Skin epidermis (tissue), 12 donors: ENCODE results near the gene ASXL3.

Experiments used
- H3K27ac ChIP-seq, 21 experiments: fragments of 200-600 bp; sonication (generic) in 11 of 21; one replicate each; pipeline ENCODE4 v1.5.0; 2020; ENCODE audit warnings: mild to moderate bottlenecking in 3 of 21, inconsistent platforms in 2 of 21, moderate library complexity in 2 of 21
- H3K4me3 ChIP-seq, 7 experiments: fragments of 200-600 bp; sonication (generic) in 2 of 7; one replicate each; pipeline ENCODE4 v1.5.0; 2020; ENCODE audit warnings: inconsistent platforms in 2 of 7, mild to moderate bottlenecking in 2 of 7, moderate library complexity in 1 of 7

The ASXL3 gene

DNA sequence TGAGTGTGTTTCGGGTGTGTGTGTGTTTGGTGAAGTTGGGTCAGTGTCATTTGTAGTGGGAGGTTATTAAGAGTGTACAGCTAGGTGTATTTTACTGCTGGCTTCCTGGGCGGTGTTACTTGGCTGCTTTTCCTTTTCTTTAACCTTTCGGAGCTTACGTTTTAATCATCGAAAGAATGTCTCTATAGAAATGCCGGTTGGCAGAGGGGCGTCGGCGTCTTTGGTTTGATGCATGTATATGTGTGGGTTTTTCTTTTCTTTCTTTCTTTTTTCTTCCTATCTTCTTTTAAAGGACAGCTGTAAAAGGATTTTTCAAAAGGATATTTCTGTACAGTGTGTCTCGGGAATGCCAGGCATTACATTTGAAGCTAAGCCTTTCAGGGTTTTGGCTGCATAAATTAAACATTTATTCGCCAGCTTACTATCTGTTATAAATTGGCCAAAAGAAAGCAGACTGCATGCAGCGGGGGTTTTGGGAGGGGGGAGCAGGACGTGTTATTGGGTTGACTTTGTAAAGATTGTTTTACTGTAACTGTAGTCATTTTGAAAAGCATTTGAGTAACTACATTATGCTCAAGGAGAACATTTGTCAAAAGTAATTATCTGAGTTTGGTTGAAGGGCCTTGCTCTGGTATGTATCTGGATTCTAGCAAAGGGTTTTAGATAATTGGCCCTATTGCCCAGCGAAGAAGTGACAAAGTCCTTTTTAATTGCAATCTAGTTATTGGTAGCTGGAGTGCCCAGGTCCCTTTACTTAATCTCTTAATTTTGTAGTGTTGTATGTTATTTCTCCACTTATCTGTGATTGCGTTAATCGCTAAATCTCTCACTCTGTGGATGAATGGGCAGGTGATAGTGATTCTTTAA is 1.6 kb downstream of the ASXL3 start:
- H3K27ac ChIP-seq, result peak overlapping the region in 1 of 21 experiments; percentile 73

DNA sequence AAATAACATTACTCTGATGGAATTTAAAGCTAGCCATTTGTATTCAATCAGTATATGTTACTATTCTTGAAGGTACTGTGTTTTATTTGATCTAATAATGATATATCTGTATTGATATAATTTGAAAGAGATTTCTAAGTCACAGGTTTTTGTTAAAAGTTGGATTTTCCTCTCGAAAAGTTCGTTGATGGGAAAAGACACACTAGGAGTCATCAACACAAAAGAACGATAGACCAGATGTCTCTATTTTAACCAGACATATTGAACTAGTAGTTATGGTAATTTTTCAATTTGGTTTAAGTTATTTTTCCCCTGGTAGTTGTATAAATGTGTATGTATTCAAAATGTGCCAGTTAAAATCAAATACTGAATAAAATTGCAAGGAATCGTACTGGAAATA is 2.5 kb downstream of the ASXL3 start:
- Histone ChIP-seq H3K27ac (no peak overlapping the region), H3K4me3 (no peak overlapping the region)

More for the DNA sequence above, 1.6 kb downstream of the ASXL3 start:
- H3K4me3 ChIP-seq, result peak overlapping the region in 2 of 7 experiments; percentile 20 to 59

DNA sequence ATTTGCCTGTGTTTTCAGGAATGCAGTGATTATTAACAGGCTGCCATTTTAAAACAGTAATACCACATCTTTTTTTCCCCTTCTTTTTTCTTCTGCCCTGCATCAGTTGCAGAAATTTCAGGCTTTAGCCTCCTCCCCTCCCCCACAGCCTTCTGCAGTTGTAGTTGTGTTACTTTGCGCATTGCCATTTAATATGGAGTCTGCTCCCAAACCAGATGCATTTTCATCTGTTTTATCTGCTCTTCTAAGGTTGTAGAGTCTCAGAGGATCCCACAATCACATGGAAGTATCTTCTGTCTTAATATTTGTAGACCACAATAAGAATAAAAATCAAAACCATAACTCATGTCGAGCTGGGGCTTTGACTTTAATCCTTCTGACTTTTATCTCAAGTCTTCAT is 3.8 kb downstream of the ASXL3 start:
- no peak overlapping the region for H3K27ac ChIP-seq
- H3K4me3 ChIP-seq, result no peak overlapping the region

DNA sequence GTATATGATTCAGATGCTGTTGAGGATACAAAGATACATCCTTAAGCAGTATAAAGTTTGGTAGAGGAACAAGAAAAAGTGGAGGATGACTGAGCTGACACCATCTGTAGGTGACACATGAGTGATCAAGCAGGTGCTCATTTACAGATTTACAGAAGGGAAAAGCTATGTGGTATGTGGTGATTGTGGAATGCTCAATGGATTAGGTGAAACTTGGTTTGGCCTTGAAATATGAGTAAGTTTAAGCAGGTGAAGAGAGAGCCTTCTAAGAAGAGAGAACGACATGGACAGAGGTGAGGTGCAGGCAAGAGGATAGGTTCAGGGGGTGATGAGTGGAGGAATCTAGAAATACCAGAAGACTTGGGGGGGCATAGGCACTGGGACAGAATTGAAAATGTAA is 5.9 kb downstream of the ASXL3 start:
- Histone ChIP-seq H3K27ac (no peak overlapping the region), H3K4me3 (no peak overlapping the region)

DNA sequence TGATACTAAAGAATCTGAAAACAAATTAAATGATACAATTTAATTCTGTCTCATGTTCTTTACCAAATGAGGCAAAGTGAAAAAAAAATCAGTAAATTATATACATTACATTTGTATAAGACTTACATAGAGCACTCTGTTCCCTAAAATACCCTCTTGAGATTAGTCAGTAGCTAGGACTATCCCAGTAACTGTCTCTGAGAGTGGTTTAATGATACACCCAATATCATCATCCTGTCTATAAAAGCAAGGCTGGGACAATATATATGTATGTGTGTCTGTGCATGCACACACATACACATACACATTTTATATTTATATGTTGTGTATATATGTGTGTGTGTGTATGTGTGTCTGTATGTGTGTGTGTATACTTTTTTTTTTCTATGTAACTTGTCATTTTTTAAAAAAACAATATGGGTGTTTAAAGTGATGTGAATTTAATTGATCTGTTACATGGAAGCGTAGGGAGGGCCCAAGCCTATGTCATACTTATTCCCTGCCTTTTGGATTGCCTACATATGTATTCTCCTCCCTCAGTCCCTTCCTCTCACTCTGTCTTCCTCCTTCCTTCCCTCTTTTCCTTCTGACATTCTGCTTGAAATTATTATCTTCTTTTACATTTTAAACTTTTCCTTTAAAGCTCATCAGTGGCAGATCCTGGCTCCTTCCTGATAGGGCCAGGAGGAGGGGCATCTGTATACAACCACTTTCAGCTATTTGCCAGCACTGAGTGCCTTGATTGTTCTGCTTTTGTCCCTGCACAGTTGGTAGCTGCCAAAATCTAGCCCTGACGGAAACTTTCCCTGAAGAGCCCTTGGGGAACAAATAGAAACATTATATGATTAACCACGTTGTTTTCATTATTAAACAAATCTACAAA is 6.8 kb downstream of the ASXL3 start:
- H3K27ac ChIP-seq, result no peak overlapping the region

DNA sequence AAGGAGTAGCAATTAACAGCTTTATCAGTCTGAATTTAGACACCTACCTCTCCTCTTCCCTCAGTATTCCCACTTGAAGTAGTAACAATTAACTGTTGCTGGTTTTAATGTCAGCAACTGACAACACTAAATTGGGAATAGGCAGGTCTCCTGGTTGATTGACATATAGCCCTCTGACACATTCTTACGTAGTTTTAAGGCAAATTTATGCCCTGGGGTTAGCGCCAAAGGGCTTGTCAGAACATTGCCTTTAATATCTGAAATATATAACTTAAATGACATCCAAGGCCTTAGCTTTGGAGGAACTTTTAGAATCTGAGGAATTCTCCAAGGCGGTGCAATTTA is 7.4 kb downstream of the ASXL3 start:
- no peak overlapping the region for H3K27ac ChIP-seq

More for the DNA sequence above, 6.8 kb downstream of the ASXL3 start:
- no peak overlapping the region for H3K4me3 ChIP-seq

DNA sequence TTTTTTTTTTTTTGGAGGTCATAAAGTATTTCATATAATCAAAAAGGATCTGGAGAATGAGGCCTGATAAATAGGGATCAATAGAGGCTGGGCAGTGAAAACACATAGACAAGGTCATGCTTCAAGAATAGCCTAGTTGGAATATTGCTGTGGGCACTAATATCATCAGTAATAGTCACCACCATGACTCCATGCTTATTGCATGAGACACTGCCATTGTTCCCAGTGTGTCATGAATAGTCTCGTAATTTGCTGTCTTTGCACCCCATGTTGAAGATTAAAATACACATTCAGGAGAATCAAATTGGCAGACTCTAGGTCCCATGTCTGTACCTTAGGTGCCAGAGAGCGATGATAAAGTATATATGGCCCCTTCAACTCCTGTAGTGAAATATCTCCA is 10.3 kb downstream of the ASXL3 start:
- Histone ChIP-seq H3K27ac (no peak overlapping the region), H3K4me3 (no peak overlapping the region)

More for the DNA sequence above, 7.4 kb downstream of the ASXL3 start:
- no peak overlapping the region for H3K4me3 ChIP-seq

DNA sequence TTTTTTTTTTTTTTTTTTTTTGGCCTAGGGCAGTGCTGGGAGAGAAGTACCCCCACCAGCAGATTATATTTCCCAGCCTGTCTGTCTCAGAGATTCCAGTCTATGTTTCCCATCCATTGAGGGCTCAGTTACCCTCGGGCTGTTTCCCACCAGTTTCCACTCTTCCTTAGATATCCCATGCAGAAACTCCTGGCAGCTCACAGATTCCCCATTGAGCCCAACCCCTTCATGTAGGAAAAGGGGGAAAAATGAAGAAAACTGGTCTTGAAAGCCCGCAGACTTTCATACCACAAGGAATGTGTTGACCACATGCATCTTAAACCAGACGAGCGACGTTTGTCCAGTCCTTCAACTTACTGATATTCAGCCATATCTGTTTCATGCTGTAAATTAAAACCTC is 15.2 kb downstream of the ASXL3 start:
- Histone ChIP-seq H3K27ac (no peak overlapping the region), H3K4me3 (no peak overlapping the region)

DNA sequence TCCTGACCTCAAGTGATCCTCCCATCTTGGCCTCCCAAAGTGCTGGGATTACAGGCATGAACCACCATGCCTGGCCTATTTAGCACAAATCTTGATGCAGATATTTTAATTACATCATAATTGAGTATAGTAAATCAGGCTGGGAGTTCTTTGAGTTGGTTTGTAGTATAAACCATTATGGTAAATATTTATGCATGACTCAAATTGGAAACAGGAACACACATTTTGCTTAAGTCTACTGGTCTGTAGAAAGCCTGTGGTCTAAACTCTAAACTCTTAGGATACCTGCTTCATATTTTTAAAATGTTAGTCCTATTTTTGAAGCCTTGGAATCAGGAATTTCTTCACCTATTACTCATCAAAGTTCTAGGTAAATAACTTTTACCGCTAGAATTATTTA is 16.8 kb downstream of the ASXL3 start:
- Histone ChIP-seq H3K4me3 (no peak overlapping the region), H3K27ac (no peak overlapping the region)

DNA sequence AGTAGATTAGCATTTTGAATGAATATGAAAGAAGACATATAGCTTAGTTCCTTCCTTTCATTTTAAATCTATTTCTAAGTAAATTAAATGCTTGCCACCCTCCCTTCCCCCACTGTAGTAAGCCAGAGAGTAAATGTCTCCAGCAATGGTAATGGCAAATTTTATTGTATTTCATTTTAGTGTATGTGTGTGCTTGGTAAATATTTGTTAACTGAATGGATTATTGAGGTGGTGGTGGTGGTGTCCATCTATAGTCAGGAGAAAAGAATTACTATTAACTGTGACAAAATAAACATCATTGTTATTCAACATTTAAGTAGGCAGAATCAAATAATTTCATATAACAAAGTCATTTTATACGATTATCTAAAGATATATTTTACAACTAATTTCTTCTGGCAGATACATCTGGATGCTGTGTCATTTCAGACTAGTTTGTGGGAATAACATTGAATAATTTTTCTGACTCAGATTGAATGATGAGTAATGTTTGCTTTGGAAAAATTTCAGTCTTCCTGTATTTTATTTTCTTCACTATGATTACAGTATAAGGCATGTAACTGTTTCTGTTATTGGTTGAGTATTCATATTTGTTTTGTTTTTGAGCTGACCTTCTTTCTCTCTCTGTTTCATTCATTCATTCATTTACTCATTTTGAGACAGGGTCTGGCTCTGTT is 18.3 kb downstream of the ASXL3 start:
- no peak overlapping the region for H3K27ac ChIP-seq
- no peak overlapping the region for H3K4me3 ChIP-seq

DNA sequence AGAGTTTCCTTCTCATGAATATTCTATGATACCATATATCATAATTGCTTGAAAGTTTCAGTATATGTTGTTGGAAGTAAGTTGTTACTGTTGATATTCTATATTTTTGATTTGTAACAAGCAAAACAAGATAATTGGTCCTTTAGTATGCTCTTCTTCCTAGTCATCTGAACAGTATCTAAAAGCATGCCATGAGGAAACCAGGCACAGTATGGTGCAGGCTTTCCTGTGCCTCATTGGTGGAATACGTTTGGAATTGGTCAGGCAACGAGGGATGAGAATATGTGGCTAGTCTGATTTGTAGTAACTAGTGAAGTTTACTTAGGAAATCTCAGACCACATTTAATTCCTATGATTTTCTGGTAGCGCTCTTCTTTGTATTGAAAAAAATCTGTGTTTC is 22.8 kb downstream of the ASXL3 start:
- Histone ChIP-seq H3K27ac (no peak overlapping the region), H3K4me3 (no peak overlapping the region)

DNA sequence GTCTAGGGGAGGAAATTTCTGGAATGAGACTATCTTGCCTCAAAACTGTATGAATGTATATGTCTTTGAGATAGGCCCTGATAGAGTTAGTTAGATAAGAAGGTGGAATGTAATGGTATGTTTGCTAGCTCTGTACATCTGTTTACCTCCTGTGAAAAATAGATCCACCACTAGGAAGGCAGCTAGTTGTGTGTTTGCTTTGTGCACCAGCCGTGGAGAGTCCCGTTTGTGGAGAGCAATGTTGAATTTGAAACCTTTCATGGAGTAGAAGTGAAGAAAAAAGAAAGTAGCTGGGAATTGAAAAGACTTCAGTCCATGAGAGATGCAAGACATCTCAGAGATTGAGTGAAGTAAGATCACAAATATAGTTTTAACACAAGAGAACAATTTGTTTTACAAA is 25.4 kb downstream of the ASXL3 start:
- H3K27ac ChIP-seq, result no peak overlapping the region
- H3K4me3 ChIP-seq, result no peak overlapping the region

DNA sequence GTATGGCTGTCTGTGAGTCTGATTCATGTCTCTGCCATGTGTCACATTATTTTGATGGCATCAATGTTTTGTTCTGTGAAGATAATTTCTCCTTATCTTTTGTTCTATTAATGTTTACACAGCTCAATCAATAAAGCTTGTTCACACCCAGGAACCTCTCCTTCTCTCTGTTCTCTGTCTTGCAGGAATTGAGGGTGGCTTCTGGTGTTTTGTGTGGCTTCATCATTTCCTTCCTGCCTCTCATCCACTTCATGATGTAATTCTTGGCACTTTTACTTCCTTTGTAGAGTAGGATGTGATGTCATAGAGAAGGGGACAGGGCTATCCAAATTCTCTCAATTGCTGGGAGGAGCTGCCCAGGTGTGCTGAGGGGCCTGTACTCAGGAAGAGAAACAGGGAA is 27.2 kb downstream of the ASXL3 start:
- H3K27ac ChIP-seq, result no peak overlapping the region
- no peak overlapping the region for H3K4me3 ChIP-seq

DNA sequence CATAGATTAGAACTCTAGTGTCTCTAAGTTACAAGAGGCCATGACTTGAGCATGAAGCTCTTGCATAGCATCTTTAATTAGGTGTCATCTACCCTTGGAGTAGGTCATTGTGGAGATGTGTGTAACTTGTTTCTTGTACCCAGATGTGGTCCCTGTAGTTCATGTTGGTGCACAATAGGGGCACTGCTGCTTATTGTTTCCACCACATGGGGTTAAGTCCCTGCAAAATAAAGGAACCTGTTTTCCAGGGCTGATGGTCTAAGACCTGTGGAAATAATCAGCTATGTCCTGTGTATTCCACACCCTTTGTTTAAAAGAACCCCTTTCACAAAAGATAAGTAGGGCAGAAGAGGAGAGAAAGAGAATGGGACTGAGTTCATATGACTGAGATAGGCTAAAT is 28.6 kb downstream of the ASXL3 start:
- H3K4me3 ChIP-seq, result no peak overlapping the region
- no peak overlapping the region for H3K27ac ChIP-seq

DNA sequence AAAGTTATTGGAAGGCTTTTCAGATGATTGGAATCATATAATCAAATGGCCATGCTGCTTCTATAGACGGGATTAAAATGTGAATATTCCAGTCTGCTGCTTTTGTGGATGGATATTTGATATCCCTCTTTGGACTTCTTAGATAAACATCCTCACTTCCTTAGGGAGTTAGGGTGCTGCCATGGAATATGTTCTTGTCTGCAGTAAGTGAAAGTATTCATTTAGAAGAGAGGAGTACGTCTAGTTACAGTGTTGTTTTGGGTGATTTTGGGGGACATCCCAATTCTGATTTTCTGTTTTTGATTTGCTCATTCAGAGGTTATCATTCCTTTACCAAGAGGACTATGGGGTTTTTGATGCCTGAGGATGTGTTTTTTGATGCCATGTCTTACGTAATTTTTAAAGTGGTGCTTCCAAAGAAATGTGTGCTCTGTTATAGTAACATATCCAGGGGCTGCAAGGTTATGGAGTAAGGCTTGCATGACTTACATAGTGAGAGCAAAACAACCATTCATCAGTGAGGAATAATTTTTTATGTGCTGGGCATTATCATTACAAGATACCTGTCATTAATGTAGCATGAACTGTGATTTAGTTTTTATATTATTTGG is 33.6 kb downstream of the ASXL3 start:
- H3K4me3 ChIP-seq, result no peak overlapping the region
- no peak overlapping the region for H3K27ac ChIP-seq

DNA sequence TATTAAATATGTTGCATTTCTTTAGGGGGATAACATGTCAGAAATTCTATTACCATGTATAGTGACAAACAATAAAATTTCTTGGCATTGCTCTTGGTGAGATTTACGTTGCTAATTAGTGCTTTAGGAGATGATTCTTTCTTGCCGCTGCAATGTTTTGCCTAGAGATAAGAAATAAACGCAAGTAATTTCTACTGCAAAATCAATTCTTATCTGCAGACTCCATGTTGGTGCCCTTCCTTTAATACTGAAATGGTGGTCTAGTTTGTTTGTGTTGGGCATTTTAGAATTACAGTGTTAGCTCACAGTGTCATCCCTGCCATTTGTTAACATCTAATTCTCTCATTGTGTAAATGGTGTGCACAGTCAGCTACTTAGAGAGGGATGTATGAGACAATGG is 34.6 kb downstream of the ASXL3 start:
- Histone ChIP-seq H3K27ac (no peak overlapping the region), H3K4me3 (no peak overlapping the region)

DNA sequence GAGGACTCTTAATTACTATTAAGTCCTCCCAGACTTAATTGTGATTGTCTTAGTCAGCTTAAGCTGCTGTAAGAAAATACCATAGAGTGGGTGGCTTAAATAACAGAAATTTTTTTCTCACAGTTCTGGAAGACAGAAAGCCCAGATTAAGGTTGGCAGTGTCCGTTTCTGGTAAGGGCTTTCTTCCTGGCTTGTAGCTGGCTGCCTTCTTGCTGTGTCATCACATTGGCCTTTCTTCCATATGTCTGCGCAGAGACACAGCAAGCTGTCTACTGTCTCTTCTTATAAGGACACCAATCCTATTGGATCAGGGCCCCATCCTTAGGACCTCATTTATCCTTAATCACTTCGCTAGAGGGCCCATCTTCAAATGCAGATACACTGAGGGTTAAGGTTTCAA is 38.5 kb downstream of the ASXL3 start:
- Histone ChIP-seq H3K27ac (no peak overlapping the region), H3K4me3 (no peak overlapping the region)

DNA sequence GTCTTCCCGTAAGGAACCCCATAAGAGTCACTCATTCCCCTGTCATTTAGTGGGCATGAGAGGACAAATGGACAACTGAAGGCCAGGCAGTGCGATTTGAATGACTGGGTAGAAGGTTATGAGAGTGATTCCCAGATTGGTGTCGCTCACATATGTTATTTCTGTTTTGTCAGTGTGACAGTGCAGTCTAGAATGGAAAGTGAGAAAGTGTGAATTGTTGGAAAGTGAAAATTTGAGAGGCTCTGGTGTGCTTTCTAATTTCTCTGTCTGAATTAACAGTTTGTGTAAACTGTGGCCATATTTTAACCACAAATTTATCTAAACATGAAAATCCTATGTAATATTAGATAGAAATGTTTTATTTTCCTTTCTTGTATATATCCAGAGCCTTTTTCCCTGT is 49.1 kb downstream of the ASXL3 start:
- H3K27ac ChIP-seq, result no peak overlapping the region
- H3K4me3 ChIP-seq, result no peak overlapping the region

DNA sequence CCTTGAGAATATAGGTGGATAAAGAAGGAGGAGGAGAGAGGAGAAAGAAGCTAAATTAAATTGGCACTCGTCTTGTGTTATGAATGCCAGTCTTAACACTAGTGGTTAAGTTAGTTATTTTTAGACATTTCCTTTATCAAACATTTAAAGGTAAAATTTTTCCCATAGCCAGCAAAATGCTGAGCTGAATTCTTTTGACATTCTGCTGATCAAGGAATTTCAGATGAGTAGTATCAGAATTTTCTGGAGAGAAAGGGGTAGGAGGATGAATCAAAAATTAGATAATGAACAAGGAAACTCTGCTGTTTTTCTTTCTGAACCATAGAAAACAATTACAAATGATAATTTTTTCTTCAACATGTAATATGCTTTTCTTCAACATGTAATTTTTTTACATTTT is 52.5 kb downstream of the ASXL3 start:
- no peak overlapping the region for H3K4me3 ChIP-seq
- H3K27ac ChIP-seq, result no peak overlapping the region

DNA sequence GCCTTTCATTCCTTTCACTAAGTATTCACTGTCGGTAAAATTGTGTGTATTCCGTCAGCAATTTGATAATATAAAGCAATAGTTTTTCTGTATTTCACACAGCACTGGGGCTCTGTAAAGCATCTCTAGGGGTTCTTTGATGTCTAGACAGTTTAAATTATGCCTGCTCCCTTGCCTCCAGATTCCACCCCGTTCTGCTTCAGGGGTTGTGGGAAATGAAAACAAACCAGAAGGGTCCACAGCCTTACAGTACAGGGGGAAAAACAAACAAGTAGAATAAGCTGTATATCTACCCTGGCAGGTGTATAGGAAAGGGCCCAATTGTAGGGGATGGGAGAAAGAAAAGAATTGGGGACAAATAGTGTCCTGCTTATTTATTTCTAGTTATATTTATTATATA is 63.1 kb downstream of the ASXL3 start:
- Histone ChIP-seq H3K4me3 (no peak overlapping the region), H3K27ac (no peak overlapping the region)
